GM10248 (cell line): Measurements from ENCODE around the gene PRKCE.

Experiments used
- CTCF ChIA-PET: fragments of 300-600 bp; sonication (Branson Sonifier 250); formaldehyde crosslinking; extraction: SDS; loops from one replicate; lab custom pipeline; 2021; ENCODE audit warnings: antibody characterized with exemption; lab: Yijun Ruan, JAX
- POLR2A ChIA-PET: fragments of 350-650 bp; sonication (Branson Sonifier 250); formaldehyde crosslinking; extraction: SDS; loops from one replicate; lab custom pipeline; 2020; ENCODE audit warnings: antibody characterized with exemption; lab: Yijun Ruan, JAX
- DNase-seq: peaks from one replicate; pipeline ENCODE4 v3.0.0; 2012; ENCODE audit errors: extremely low spot score
- CTCF ChIP-seq: IDR thresholded peaks from 2 replicates; pipeline ENCODE4 v1.5.1; 2012; ENCODE audit warnings: mild to moderate bottlenecking, low read depth; ENCODE audit errors: extremely low read depth, missing control alignments, control extremely low read depth

Gene PRKCE

GRCh38 chr2:45769854-45770576, 118.5 kb downstream of the PRKCE start:
- POLR2A ChIA-PET = no interaction called here
- no peak for TF ChIP-seq CTCF
- no peak for DNase-seq
- CTCF ChIA-PET = interaction anchor here (0.8 to 3.2 kb wide), 3 partner anchors 9 to 40 kb away, joined by 3 to 30 read pairs (median 14); no protein-coding TSS in a partner anchor

GRCh38 chr2:45770811-45771210, 119.3 kb downstream of the PRKCE start:
- ChIA-PET POLR2A (no interaction called here), CTCF (interaction anchor here (0.8 to 3.2 kb wide), 3 partner anchors 9 to 41 kb away, joined by 3 to 30 read pairs (median 14); no protein-coding TSS in a partner anchor)
- DNase-seq = no peak
- no peak for TF ChIP-seq CTCF

GRCh38 chr2:45771261-45771660, 119.8 kb downstream of the PRKCE start:
- DNase-seq = no peak
- POLR2A ChIA-PET = no interaction called here

GRCh38 chr2:45772038-45772437, 120.6 kb downstream of the PRKCE start:
- TF ChIP-seq CTCF = no peak
- ChIA-PET POLR2A (no interaction called here), CTCF (interaction anchor here (2.4 to 3.2 kb wide), 2 partner anchors 8 to 11 kb away, joined by 14 to 30 read pairs; no protein-coding TSS in a partner anchor)
- no peak for DNase-seq

More at GRCh38 chr2:45771261-45771660, 119.8 kb downstream of the PRKCE start:
- TF ChIP-seq CTCF = no peak
- CTCF ChIA-PET = interaction anchor here (2.4 to 3.2 kb wide), 2 partner anchors 8 to 10 kb away, joined by 14 to 30 read pairs; no protein-coding TSS in a partner anchor

- ChIA-PET CTCF (no interaction called here), POLR2A (no interaction called here)
- DNase-seq = no peak
- no peak for TF ChIP-seq CTCF
Observed at GRCh38 chr2:45773909-45774308, 122.4 kb downstream of the PRKCE start.

- ChIA-PET POLR2A (no interaction called here), CTCF (interaction anchor here (1.0 to 1.3 kb wide), 4 partner anchors 12 to 132 kb away, joined by 3 read pairs; no protein-coding TSS in a partner anchor)
- no peak for TF ChIP-seq CTCF
- DNase-seq = no peak
Observed at GRCh38 chr2:45774688-45775244, 123.3 kb downstream of the PRKCE start.
